ENCODE results near the gene FAM81B.

- TF ChIP-seq CTCF (IDR thresholded peaks at IDR 0.05) (no peak), POLR2A (IDR thresholded peaks at IDR 0.05) (no peak)
These were observed 20.3 kb downstream of the FAM81B start for GRCh38 chr5:95411474-95411873.

Measured in heart left ventricle (tissue), 13 donors.